MM.1S (cell line): ENCODE measurements around the gene TRIM5.

ENCODE experiments used
- DNase-seq: peaks from one replicate; pipeline ENCODE4 v3.0.0-alpha.2; 2015
- H2AFZ ChIP-seq: fragments of 300-600 bp; sonication (generic); 2 replicates; pipeline ENCODE4 v1.6.0; 2016; ENCODE audit warnings: antibody characterized with exemption, low read length
- H3F3A ChIP-seq: fragments of 300-600 bp; sonication (generic); 2 replicates; pipeline ENCODE4 v1.6.1; 2016; ENCODE audit warnings: mild to moderate bottlenecking, antibody characterized with exemption, low read length, moderate library complexity, mixed read lengths; ENCODE audit not compliant: insufficient read depth
- H3K27ac ChIP-seq: fragments of 300-600 bp; sonication (generic); 2 replicates; pipeline ENCODE4 v1.5.1; 2016; ENCODE audit warnings: mild to moderate bottlenecking, low read length
- H3K27me3 ChIP-seq: fragments of 300-600 bp; sonication (generic); replicated peaks from 2 replicates; pipeline ENCODE4 v1.6.0; 2016; ENCODE audit warnings: low read length; ENCODE audit not compliant: insufficient read depth
- H3K36me3 ChIP-seq: fragments of 300-600 bp; sonication (generic); replicated peaks from 2 replicates; pipeline ENCODE4 v1.6.1; 2016; ENCODE audit warnings: mild to moderate bottlenecking, low read length, mixed read lengths; ENCODE audit not compliant: insufficient read depth
- H3K4me1 ChIP-seq: fragments of 300-600 bp; sonication (generic); 2 replicates; pipeline ENCODE4 v1.6.1; 2016; ENCODE audit warnings: low read length, mixed read lengths
- H3K4me2 ChIP-seq: fragments of 300-600 bp; sonication (generic); 2 replicates; pipeline ENCODE4 v1.6.0; 2016; ENCODE audit warnings: low read depth, low read length
- H3K4me3 ChIP-seq: fragments of 300-600 bp; sonication (generic); 2 replicates; pipeline ENCODE4 v1.5.1; 2016; ENCODE audit warnings: low read length, mixed read lengths
- H3K79me2 ChIP-seq: fragments of 300-600 bp; sonication (generic); 2 replicates; pipeline ENCODE4 v1.6.1; 2016; ENCODE audit warnings: mixed run types, low read length, mixed read lengths
- H3K9ac ChIP-seq: fragments of 300-600 bp; sonication (generic); 2 replicates; pipeline ENCODE4 v1.6.1; 2016; ENCODE audit warnings: low read length, mixed read lengths
- H3K9me2 ChIP-seq: fragments of 300-600 bp; sonication (generic); replicated peaks from 2 replicates; pipeline ENCODE4 v1.6.1; 2016; ENCODE audit warnings: mild to moderate bottlenecking, low read length, mixed read lengths; ENCODE audit not compliant: insufficient read depth
- H3K9me3 ChIP-seq: fragments of 300-600 bp; sonication (generic); replicated peaks from 2 replicates; pipeline ENCODE4 v1.6.1; 2016; ENCODE audit warnings: mild to moderate bottlenecking, low read length, mixed read lengths; ENCODE audit not compliant: insufficient read depth
- H4K20me1 ChIP-seq: fragments of 300-600 bp; sonication (generic); 2 replicates; pipeline ENCODE4 v1.6.1; 2016; ENCODE audit warnings: mild to moderate bottlenecking, low read length, moderate library complexity, mixed read lengths; ENCODE audit not compliant: insufficient read depth
- EZH2 ChIP-seq: fragments of 300-600 bp; sonication (generic); optimal IDR thresholded peaks from 2 replicates; pipeline ENCODE3; 2017; ENCODE audit warnings: low read depth, mild to moderate bottlenecking, antibody characterized with exemption, low read length, mixed read lengths
- EZH2phosphoT487 ChIP-seq: fragments of 300-600 bp; sonication (generic); IDR thresholded peaks from 2 replicates; pipeline ENCODE4 v1.6.1; 2018; ENCODE audit warnings: antibody characterized with exemption, low read length
- TF ChIP-seq, protein P1 (sequence below): fragments of 300-600 bp; sonication (generic); IDR thresholded peaks from 2 replicates; pipeline ENCODE4 v1.5.1; 2016; ENCODE audit warnings: antibody characterized with exemption, low read length, mixed read lengths

TRIM5 gene

GRCh38 chr11:5655474-5655873 is 29.4 kb downstream of the TRIM5 start:
- no peaks in the 10 kb centered on the region for H3K36me3 ChIP-seq
- H4K20me1 ChIP-seq: no peaks in the 10 kb centered on the region
- no peak overlapping the region for H3K4me3 ChIP-seq
- H3F3A ChIP-seq: no peaks in the 10 kb centered on the region
- no peaks in the 10 kb centered on the region for H3K9me3 ChIP-seq
- no peak overlapping the region for H3K4me2 ChIP-seq
- H2AFZ ChIP-seq: no peak overlapping the region
- H3K79me2 ChIP-seq: no peaks in the 10 kb centered on the region
- TF ChIP-seq, protein P1, sequence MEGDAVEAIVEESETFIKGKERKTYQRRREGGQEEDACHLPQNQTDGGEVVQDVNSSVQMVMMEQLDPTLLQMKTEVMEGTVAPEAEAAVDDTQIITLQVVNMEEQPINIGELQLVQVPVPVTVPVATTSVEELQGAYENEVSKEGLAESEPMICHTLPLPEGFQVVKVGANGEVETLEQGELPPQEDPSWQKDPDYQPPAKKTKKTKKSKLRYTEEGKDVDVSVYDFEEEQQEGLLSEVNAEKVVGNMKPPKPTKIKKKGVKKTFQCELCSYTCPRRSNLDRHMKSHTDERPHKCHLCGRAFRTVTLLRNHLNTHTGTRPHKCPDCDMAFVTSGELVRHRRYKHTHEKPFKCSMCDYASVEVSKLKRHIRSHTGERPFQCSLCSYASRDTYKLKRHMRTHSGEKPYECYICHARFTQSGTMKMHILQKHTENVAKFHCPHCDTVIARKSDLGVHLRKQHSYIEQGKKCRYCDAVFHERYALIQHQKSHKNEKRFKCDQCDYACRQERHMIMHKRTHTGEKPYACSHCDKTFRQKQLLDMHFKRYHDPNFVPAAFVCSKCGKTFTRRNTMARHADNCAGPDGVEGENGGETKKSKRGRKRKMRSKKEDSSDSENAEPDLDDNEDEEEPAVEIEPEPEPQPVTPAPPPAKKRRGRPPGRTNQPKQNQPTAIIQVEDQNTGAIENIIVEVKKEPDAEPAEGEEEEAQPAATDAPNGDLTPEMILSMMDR: no peak
- TF ChIP-seq EZH2phosphoT487 (no peak), EZH2 (no peak)
- H3K9me2 ChIP-seq: no peaks in the 10 kb centered on the region
- no peak overlapping the region for H3K9ac ChIP-seq
- DNase-seq: no peak
- H3K27ac ChIP-seq: no peak overlapping the region
- H3K4me1 ChIP-seq: no peaks in the 10 kb centered on the region
- no peaks in the 10 kb centered on the region for H3K27me3 ChIP-seq

DNA sequence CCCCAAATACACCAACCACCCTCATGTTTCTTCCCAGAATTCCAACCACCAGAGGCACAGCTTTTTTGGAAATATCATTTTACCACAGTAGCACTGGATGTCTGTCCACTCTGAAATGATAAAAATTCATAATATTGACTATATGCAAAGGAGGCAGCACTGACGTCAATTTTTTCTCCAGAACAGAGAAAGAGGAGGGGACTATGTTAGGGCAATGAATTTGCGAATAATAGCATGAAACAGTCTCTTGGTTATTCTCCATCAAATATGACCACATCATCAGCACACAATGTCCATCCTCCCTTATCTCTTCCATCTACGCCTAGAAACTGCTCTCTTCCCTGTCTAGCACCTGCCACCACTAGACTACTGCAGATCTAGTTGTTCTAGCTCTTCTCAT is 38.7 kb downstream of the TRIM5 start:
- Histone ChIP-seq H3K36me3 (no peaks in the 10 kb centered on the region), H3K4me2 (no peak overlapping the region), H4K20me1 (no peaks in the 10 kb centered on the region), H3K4me1 (no peaks in the 10 kb centered on the region), H2AFZ (no peak overlapping the region), H3K27me3 (no peaks in the 10 kb centered on the region), H3K79me2 (no peaks in the 10 kb centered on the region), H3K9me3 (no peaks in the 10 kb centered on the region), H3K27ac (no peak overlapping the region), H3K4me3 (no peak overlapping the region), H3K9ac (no peak overlapping the region), H3F3A (no peaks in the 10 kb centered on the region), H3K9me2 (no peaks in the 10 kb centered on the region)
- TF ChIP-seq EZH2 (no peak), EZH2phosphoT487 (no peak)
- TF ChIP-seq, protein P1: no peak
- no peak for DNase-seq

GRCh38 chr11:5643585-5643984 is 41.3 kb downstream of the TRIM5 start:
- Histone ChIP-seq H4K20me1 (no peaks in the 10 kb centered on the region), H3K27ac (no peak overlapping the region), H3K27me3 (no peaks in the 10 kb centered on the region), H3K9me2 (no peaks in the 10 kb centered on the region), H3K9ac (no peak overlapping the region), H3K79me2 (no peaks in the 10 kb centered on the region), H3K4me1 (no peaks in the 10 kb centered on the region), H3K9me3 (no peaks in the 10 kb centered on the region), H3F3A (no peaks in the 10 kb centered on the region), H3K4me3 (no peak overlapping the region), H2AFZ (no peak overlapping the region), H3K4me2 (no peak overlapping the region), H3K36me3 (no peaks in the 10 kb centered on the region)
- TF ChIP-seq, protein P1: no peak
- TF ChIP-seq EZH2phosphoT487 (no peak), EZH2 (no peak)
- DNase-seq: no peak
